ENCODE measurements around the gene GPC3. TPM values are rescaled to one million over a fixed set of nuclear protein-coding genes. Genes with fewer than 3 reads are reported as not detected.

Gene GPC3
- total RNA-seq, 1 experiment from 2014 or later = 0.24 TPM

DNA sequence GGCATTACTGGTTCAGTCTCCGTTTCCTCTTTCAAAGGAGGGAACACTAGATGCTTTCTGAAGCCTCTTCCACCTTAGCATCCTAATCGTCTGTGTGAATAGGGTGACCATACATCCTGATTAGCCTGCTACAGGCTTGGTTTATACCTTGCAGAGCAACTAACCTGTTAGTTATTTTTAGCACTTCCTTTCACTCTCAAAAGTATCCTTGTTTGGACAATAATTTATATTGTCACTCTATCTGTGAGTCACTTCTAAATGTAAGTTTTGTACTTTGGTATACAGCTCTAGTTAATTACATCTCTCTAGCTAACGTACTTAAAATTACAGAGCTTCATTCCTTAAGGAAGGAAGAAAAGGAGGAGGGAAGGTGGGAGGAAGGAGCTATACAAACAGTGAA is 174.5 kb downstream of the GPC3 start:
- H3K9me3 ChIP-seq (ENCODE audit: low read depth, low read length, poor library complexity, severe bottlenecking) = no peaks in the 10 kb centered on the region
- no peaks in the 10 kb centered on the region for H3K27me3 ChIP-seq (replicated peaks; ENCODE audit: insufficient read depth, low read depth, low read length, poor library complexity)
- no peak overlapping the region for H3K27ac ChIP-seq (ENCODE audit: low read depth, low read length, poor library complexity, severe bottlenecking)
- no peaks in the 10 kb centered on the region for H3K36me3 ChIP-seq (ENCODE audit: insufficient read depth, low read length, poor library complexity, severe bottlenecking)
- CTCF ChIA-PET = no interaction called here
- POLR2A ChIA-PET (ENCODE audit: low non-redundant PET) = no interaction called here
- no peak overlapping the region for H3K4me3 ChIP-seq (ENCODE audit: low read depth, low read length, poor library complexity, severe bottlenecking)
- no peak for DNase-seq (ENCODE audit: low spot score)
- no peaks in the 10 kb centered on the region for H3K4me1 ChIP-seq (ENCODE audit: insufficient read depth, low read length, poor library complexity, severe bottlenecking)
- no TSS peak for BruUV-seq (replicated peaks)
- intact Hi-C loops (cut with micrococcal nuclease; ENCODE audit: unreplicated experiment) = no loop called here
- TF ChIP-seq EZH2 (IDR thresholded peaks at IDR 0.05; ENCODE audit: borderline replicate concordance, low read depth, low read length, poor library complexity, severe bottlenecking) = no peak
- TF ChIP-seq, protein P1, sequence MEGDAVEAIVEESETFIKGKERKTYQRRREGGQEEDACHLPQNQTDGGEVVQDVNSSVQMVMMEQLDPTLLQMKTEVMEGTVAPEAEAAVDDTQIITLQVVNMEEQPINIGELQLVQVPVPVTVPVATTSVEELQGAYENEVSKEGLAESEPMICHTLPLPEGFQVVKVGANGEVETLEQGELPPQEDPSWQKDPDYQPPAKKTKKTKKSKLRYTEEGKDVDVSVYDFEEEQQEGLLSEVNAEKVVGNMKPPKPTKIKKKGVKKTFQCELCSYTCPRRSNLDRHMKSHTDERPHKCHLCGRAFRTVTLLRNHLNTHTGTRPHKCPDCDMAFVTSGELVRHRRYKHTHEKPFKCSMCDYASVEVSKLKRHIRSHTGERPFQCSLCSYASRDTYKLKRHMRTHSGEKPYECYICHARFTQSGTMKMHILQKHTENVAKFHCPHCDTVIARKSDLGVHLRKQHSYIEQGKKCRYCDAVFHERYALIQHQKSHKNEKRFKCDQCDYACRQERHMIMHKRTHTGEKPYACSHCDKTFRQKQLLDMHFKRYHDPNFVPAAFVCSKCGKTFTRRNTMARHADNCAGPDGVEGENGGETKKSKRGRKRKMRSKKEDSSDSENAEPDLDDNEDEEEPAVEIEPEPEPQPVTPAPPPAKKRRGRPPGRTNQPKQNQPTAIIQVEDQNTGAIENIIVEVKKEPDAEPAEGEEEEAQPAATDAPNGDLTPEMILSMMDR (conservative IDR thresholded peaks at IDR 0.05; ENCODE audit: low read depth, low read length) = no peak

DNA sequence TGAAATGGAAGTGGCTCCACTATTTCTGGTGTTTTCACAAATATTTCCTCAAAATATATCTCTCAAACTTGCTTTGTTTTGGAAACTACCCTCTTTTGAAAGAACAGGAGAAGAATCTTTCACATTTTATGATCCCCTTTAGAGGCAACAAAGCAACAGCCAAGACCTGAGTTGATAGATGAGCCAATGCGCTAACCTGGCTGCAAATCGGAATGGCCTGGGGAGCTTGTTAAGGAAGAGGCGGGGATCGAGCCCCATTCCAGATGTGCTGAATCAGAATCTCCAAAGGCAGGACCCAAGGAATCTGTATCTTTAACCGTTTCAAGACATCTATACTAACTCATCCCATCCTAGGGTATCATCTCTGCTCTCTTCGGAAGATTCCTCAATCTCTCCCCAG is 181.3 kb downstream of the GPC3 start:
- ChIA-PET CTCF (no interaction called here), POLR2A (ENCODE audit: low non-redundant PET) (no interaction called here)
- no peak for DNase-seq (ENCODE audit: low spot score)
- Histone ChIP-seq H3K36me3 (ENCODE audit: insufficient read depth, low read length, poor library complexity, severe bottlenecking) (no peaks in the 10 kb centered on the region), H3K4me1 (ENCODE audit: insufficient read depth, low read length, poor library complexity, severe bottlenecking) (no peaks in the 10 kb centered on the region), H3K27ac (ENCODE audit: low read depth, low read length, poor library complexity, severe bottlenecking) (no peak overlapping the region), H3K27me3 (replicated peaks; ENCODE audit: insufficient read depth, low read depth, low read length, poor library complexity) (peaks cover 4% of the 10 kb centered on the region), H3K9me3 (ENCODE audit: low read depth, low read length, poor library complexity, severe bottlenecking) (no peaks in the 10 kb centered on the region), H3K4me3 (ENCODE audit: low read depth, low read length, poor library complexity, severe bottlenecking) (no peak overlapping the region)
- no TSS peak for BruUV-seq (replicated peaks)
- intact Hi-C loops (cut with micrococcal nuclease; ENCODE audit: unreplicated experiment) = no loop called here
- TF ChIP-seq, protein P1 (conservative IDR thresholded peaks at IDR 0.05; ENCODE audit: low read depth, low read length) = no peak

DNA sequence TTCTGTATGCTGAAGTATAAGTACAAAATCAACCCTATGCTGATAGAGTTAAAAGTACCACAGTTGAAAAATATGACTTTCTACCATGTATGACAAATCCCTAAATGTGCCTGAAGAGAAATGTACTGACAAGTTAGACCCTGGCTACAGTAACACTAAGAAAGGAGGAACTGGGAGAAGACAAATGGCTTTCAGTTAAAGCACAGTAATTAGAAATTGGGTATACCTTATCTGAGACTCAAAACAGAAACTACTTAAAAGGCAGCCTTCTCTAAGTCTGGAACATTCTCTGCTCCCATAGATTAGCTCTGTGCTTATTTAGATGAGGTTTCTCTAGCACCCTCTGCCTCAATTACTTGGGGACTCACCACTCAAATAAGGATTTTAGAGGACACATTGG is 189.1 kb downstream of the GPC3 start:
- no peak for TF ChIP-seq EZH2 (IDR thresholded peaks at IDR 0.05; ENCODE audit: borderline replicate concordance, low read depth, low read length, poor library complexity, severe bottlenecking)
- TF ChIP-seq, protein P1 (conservative IDR thresholded peaks at IDR 0.05; ENCODE audit: low read depth, low read length) = no peak
- no peak for DNase-seq (ENCODE audit: low spot score)
- H3K9me3 ChIP-seq (ENCODE audit: low read depth, low read length, poor library complexity, severe bottlenecking) = no peaks in the 10 kb centered on the region
- no peaks in the 10 kb centered on the region for H3K4me1 ChIP-seq (ENCODE audit: insufficient read depth, low read length, poor library complexity, severe bottlenecking)
- no peak overlapping the region for H3K4me3 ChIP-seq (ENCODE audit: low read depth, low read length, poor library complexity, severe bottlenecking)
- intact Hi-C loops (cut with micrococcal nuclease; ENCODE audit: unreplicated experiment) = loop anchor here (10.0 kb wide), 1 partner anchor 349 kb away; no protein-coding TSS in a partner anchor
- no peak overlapping the region for H3K27ac ChIP-seq (ENCODE audit: low read depth, low read length, poor library complexity, severe bottlenecking)
- no TSS peak for BruUV-seq (replicated peaks)
- ChIA-PET POLR2A (ENCODE audit: low non-redundant PET) (no interaction called here), CTCF (no interaction called here)
- H3K36me3 ChIP-seq (ENCODE audit: insufficient read depth, low read length, poor library complexity, severe bottlenecking) = no peaks in the 10 kb centered on the region
- H3K27me3 ChIP-seq (replicated peaks; ENCODE audit: insufficient read depth, low read depth, low read length, poor library complexity) = no peaks in the 10 kb centered on the region
